ENCODE measurements around the gene MRPL57. TPM values are rescaled to one million over a fixed set of nuclear protein-coding genes. Genes with fewer than 3 reads are reported as not detected.
A peak's percentile ranks its signal among the peaks of the same experiment; 100 is the strongest.

Gene MRPL57
- total and polyA plus RNA-seq, 2 of the 8 experiments (the other 6 are each of a cell fraction or from before 2014, with no cell fraction given) = 29.9 to 34.1 TPM

GRCh38 chr13:21130116-21130515 is 46.3 kb upstream of the MRPL57 start:
- Histone ChIP-seq H3K14ac (ENCODE audit: insufficient read length) (no peak overlapping the region), H3K4me2 (ENCODE audit: insufficient read depth in 1 of 2, low read depth in 2 of 2, low read length in 2 of 2) (no peak overlapping the region), H3K27me3 (replicated peaks in 1 of 4; ENCODE audit: control insufficient read depth in 3 of 4, extremely low read depth in 1 of 4, insufficient read depth in 3 of 4, low read length in 3 of 4) (no peaks in the 10 kb centered on the region), H2BK120ac (replicated peaks; ENCODE audit: low read depth, low read length) (no peak overlapping the region), H3K56ac (replicated peaks; ENCODE audit: insufficient read length, low read depth, low read length) (no peak overlapping the region), H3K79me1 (ENCODE audit: low read depth, low read length) (no peaks in the 10 kb centered on the region), H3K4ac (replicated peaks; ENCODE audit: insufficient read length, low read depth, low read length) (no peak overlapping the region), H4K20me1 (replicated peaks in 1 of 2; ENCODE audit: control insufficient read depth in 1 of 2, insufficient read depth in 2 of 2, low read length in 2 of 2) (no peaks in the 10 kb centered on the region), H2BK15ac (ENCODE audit: low read length) (no peak overlapping the region), H2AK5ac (ENCODE audit: low read depth, low read length) (no peak overlapping the region), H3K18ac (ENCODE audit: extremely low read depth, low read length) (no peak overlapping the region), H4K91ac (replicated peaks; ENCODE audit: insufficient read length, low read length) (no peak overlapping the region), H3K23me2 (ENCODE audit: low read depth, low read length) (no peaks in the 10 kb centered on the region), H3K4me3 (ENCODE audit: extremely low read depth in 1 of 4, insufficient read depth in 2 of 4, low read depth in 3 of 4, low read length in 4 of 4) (no peak overlapping the region), H3K9ac (replicated peaks in 1 of 4; ENCODE audit: extremely low read depth in 1 of 4, low read depth in 3 of 4, low read length in 3 of 4) (no peak overlapping the region), H2BK5ac (ENCODE audit: low read depth, low read length) (peak overlapping the region; percentile 18; the same call in 1 of the 2 replicates), H3K36me3 (ENCODE audit: control insufficient read depth in 2 of 4, insufficient read depth in 4 of 4, low read length in 3 of 4) (no peaks in the 10 kb centered on the region), H4K5ac (ENCODE audit: insufficient read length, low read depth, low read length) (no peak overlapping the region), H2AFZ (ENCODE audit: low read length) (no peak overlapping the region), H3K4me1 (replicated peaks in 1 of 4; ENCODE audit: control insufficient read depth in 3 of 4, insufficient read depth in 4 of 4, low read length in 3 of 4) (no peaks in the 10 kb centered on the region; a peak in 1 of 7 replicates), H3K23ac (ENCODE audit: insufficient read length) (no peak overlapping the region), H2BK20ac (ENCODE audit: low read length) (no peak overlapping the region), H3K9me3 (ENCODE audit: insufficient read depth in 2 of 2, low read depth in 1 of 2, low read length in 1 of 2) (peaks cover 0 to 3% of the 10 kb centered on the region in 2 experiments; a peak in 2 of 4 replicates), H3K79me2 (ENCODE audit: control insufficient read depth in 1 of 2, insufficient read depth in 2 of 2, low read length in 2 of 2) (no peaks in the 10 kb centered on the region), H4K8ac (ENCODE audit: extremely low read depth, insufficient read depth, low read length) (no peak overlapping the region), H2BK12ac (ENCODE audit: low read depth, low read length) (peak overlapping the region; percentile 35; the same call in 1 of the 2 replicates), H3K27ac (ENCODE audit: low read depth, low read length) (no peak overlapping the region)
- CTCF ChIA-PET (ENCODE audit: partially characterized antibody) = interaction anchor here (1.1 to 1.7 kb wide), 2 partner anchors 17 to 96 kb away, joined by 3 to 7 read pairs; no protein-coding TSS in a partner anchor
- 83% methylated on average over 2 of the region's 2 CpGs; no CpG with 5 or more reads in 1 of the 2 experiments for WGBS, 2 experiments (ENCODE audit: extremely low coverage in 1 of 2, insufficient coverage in 1 of 2, insufficient read length in 1 of 2, insufficient replicate concordance in 2 of 2, low coverage in 1 of 2, low lambda C conversion rate in 2 of 2, missing lambda C conversion rate in 1 of 2)
- no peak for DNase-seq (ENCODE audit: low read depth in 1 of 2, low spot score in 2 of 2)
- POLR2A ChIA-PET (ENCODE audit: partially characterized antibody) = interaction anchor here (2.1 kb wide), 1 partner anchor 15 kb away, joined by 8 read pairs; no protein-coding TSS in a partner anchor
- no peak for FAIRE-seq
- TF ChIP-seq JUND (IDR thresholded peaks at IDR 0.05; ENCODE audit: low read length) (no peak), HDAC6 (IDR thresholded peaks at IDR 0.05; ENCODE audit: low read depth, low read length) (no peak), TBP (IDR thresholded peaks at IDR 0.05; ENCODE audit: low read depth, low read length) (no peak), CHD2 (IDR thresholded peaks at IDR 0.05; ENCODE audit: low read length) (no peak), SP4 (IDR thresholded peaks at IDR 0.05; ENCODE audit: low read length) (no peak), SIX5 (IDR thresholded peaks at IDR 0.05; ENCODE audit: low read depth, low read length) (no peak), EP300 (IDR thresholded peaks at IDR 0.05; ENCODE audit: borderline replicate concordance in 1 of 2, low read depth in 2 of 2, low read length in 2 of 2) (no peak), BACH1 (IDR thresholded peaks at IDR 0.05; ENCODE audit: low read length) (no peak), EZH2 (IDR thresholded peaks at IDR 0.05; ENCODE audit: low read depth, low read length, severe bottlenecking) (no peak), CTBP2 (IDR thresholded peaks at IDR 0.05; ENCODE audit: borderline replicate concordance, insufficient read depth, insufficient read length, low read length) (no peak)

Data from H1 (cell line).